LNCAP (cell line): Measurements from ENCODE around the gene UBFD1.

Experiments
- CTCF ChIP-seq: fragments of 450-650 bp; IDR thresholded peaks from 2 replicates; pipeline ENCODE4 v1.5.1; 2017; ENCODE audit warnings: mild to moderate bottlenecking

Gene UBFD1

GRCh38 chr16:23608194-23608593 lies 50.7 kb downstream of the UBFD1 start:
- no peak for TF ChIP-seq CTCF

GRCh38 chr16:23609929-23610328 lies 52.4 kb downstream of the UBFD1 start:
- TF ChIP-seq CTCF: no peak

GRCh38 chr16:23611936-23612335 lies 54.4 kb downstream of the UBFD1 start:
- no peak for TF ChIP-seq CTCF

- TF ChIP-seq CTCF: no peak
These were observed 58.3 kb downstream of the UBFD1 start for GRCh38 chr16:23615805-23616204.
